ENCODE measurements around the gene CCDC184.
A peak's percentile ranks its signal among the peaks of the same experiment; 100 is the strongest.
"Not testable (repeated sequence)": the region's sequence is repeated elsewhere in the genome, so short reads cannot be mapped to it uniquely, and the experiment has no call there.

Gene CCDC184

GRCh38 chr12:48151103-48151771 is 32.2 kb upstream of the CCDC184 start:
- no peak overlapping the region for H3K4me3 Mint-ChIP-seq
- DNase-seq = no peak
- H3K27me3 Mint-ChIP-seq (ENCODE audit: low read depth, poor library complexity) = no peaks in the 10 kb centered on the region
- H3K27ac Mint-ChIP-seq = no peak overlapping the region
- TF ChIP-seq CTCF (IDR thresholded peaks at IDR 0.05) = no peak
- peaks cover 7% of the 10 kb centered on the region for H3K4me1 Mint-ChIP-seq
- no peaks in the 10 kb centered on the region for H3K9me3 Mint-ChIP-seq
- peaks cover 37% of the 10 kb centered on the region for H3K36me3 Mint-ChIP-seq (ENCODE audit: low read depth)

GRCh38 chr12:48155786-48156185 is 27.7 kb upstream of the CCDC184 start:
- DNase-seq; H3K9me3 Mint-ChIP-seq; H3K27ac Mint-ChIP-seq; H3K36me3 Mint-ChIP-seq (ENCODE audit: low read depth); H3K27me3 Mint-ChIP-seq (ENCODE audit: low read depth, poor library complexity): not testable (repeated sequence)
- Mint-ChIP-seq H3K4me3 (peak overlapping the region; percentile 92), H3K4me1 (peaks cover 21% of the 10 kb centered on the region)

- H3K4me1 Mint-ChIP-seq = peaks cover 21% of the 10 kb centered on the region
- H3K9me3 Mint-ChIP-seq = no peaks in the 10 kb centered on the region
- DNase-seq = no peak
- peaks cover 5% of the 10 kb centered on the region for H3K36me3 Mint-ChIP-seq (ENCODE audit: low read depth)
- H3K27me3 Mint-ChIP-seq (ENCODE audit: low read depth, poor library complexity) = peaks cover 6% of the 10 kb centered on the region
- TF ChIP-seq CTCF (IDR thresholded peaks at IDR 0.05) = no peak
- H3K27ac Mint-ChIP-seq = peak overlapping the region; percentile 74
- H3K4me3 Mint-ChIP-seq = peak overlapping the region; percentile 92
Measured at GRCh38 chr12:48156652-48157017, 26.8 kb upstream of the CCDC184 start.

GRCh38 chr12:48157018-48157888 is 26.2 kb upstream of the CCDC184 start, which contains the start of gene ASB8:
Gene ASB8, minus strand, starts transcription at chr12:48157515. Its CDS starts 4,019 bp downstream, at chr12:48153496.
- Mint-ChIP-seq H3K4me3 (peak within 1 kb of the TSS; percentile 92), H3K4me1 (peaks cover 21% of the 10 kb centered on the region)

GRCh38 chr12:48157889-48158370 is 25.5 kb upstream of the CCDC184 start:
- peaks cover 21% of the 10 kb centered on the region for H3K4me1 Mint-ChIP-seq
- peaks cover 5% of the 10 kb centered on the region for H3K36me3 Mint-ChIP-seq (ENCODE audit: low read depth)
- peaks cover 17% of the 10 kb centered on the region for H3K27me3 Mint-ChIP-seq (ENCODE audit: low read depth, poor library complexity)
- H3K4me3 Mint-ChIP-seq = peak overlapping the region; percentile 92
- no peak for TF ChIP-seq CTCF (IDR thresholded peaks at IDR 0.05)
- H3K9me3 Mint-ChIP-seq = no peaks in the 10 kb centered on the region
- no peak for DNase-seq
- no peak overlapping the region for H3K27ac Mint-ChIP-seq

More at GRCh38 chr12:48157018-48157888, 26.2 kb upstream of the CCDC184 start, which contains the start of gene ASB8:
- H3K27me3 Mint-ChIP-seq (ENCODE audit: low read depth, poor library complexity) = peaks cover 12% of the 10 kb centered on the region
- DNase-seq = peak; percentile 99
- peaks cover 5% of the 10 kb centered on the region for H3K36me3 Mint-ChIP-seq (ENCODE audit: low read depth)
- H3K27ac Mint-ChIP-seq = peak within 1 kb of the TSS; percentile 89
- peak; percentile 32 for TF ChIP-seq CTCF (IDR thresholded peaks at IDR 0.05)
- no peaks in the 10 kb centered on the region for H3K9me3 Mint-ChIP-seq

- Mint-ChIP-seq H3K27ac (no peak overlapping the region), H3K9me3 (no peaks in the 10 kb centered on the region), H3K27me3 (ENCODE audit: low read depth, poor library complexity) (peaks cover 21% of the 10 kb centered on the region), H3K4me1 (peaks cover 21% of the 10 kb centered on the region), H3K4me3 (no peak overlapping the region), H3K36me3 (ENCODE audit: low read depth) (no peaks in the 10 kb centered on the region)
- DNase-seq = no peak
- TF ChIP-seq CTCF (IDR thresholded peaks at IDR 0.05) = no peak
Measured at GRCh38 chr12:48160046-48160445, 23.4 kb upstream of the CCDC184 start.
